ENCODE measurements around the gene INSYN2A.

DNA sequence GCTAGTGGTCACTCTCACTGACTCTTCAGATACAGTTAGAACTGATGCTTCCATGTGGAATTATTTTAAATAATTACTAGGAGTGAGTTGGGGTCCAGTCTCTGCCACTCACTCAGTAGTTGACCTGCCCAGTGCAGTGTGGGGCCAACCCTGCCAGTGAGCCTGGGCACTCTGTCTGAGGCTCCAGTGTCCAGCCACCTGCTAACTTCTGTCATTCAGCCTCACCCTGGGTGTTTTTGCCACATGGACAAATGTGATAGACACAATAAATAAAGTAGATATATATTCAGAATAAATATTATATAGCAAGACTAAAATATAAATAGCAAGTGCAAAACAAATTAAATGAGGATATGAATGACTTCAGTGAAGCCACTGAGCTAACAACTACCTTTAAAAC lies 7.2 kb downstream of the INSYN2A start:
- TF ChIP-seq, protein P1, sequence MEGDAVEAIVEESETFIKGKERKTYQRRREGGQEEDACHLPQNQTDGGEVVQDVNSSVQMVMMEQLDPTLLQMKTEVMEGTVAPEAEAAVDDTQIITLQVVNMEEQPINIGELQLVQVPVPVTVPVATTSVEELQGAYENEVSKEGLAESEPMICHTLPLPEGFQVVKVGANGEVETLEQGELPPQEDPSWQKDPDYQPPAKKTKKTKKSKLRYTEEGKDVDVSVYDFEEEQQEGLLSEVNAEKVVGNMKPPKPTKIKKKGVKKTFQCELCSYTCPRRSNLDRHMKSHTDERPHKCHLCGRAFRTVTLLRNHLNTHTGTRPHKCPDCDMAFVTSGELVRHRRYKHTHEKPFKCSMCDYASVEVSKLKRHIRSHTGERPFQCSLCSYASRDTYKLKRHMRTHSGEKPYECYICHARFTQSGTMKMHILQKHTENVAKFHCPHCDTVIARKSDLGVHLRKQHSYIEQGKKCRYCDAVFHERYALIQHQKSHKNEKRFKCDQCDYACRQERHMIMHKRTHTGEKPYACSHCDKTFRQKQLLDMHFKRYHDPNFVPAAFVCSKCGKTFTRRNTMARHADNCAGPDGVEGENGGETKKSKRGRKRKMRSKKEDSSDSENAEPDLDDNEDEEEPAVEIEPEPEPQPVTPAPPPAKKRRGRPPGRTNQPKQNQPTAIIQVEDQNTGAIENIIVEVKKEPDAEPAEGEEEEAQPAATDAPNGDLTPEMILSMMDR (IDR thresholded peaks at IDR 0.05): no peak
- TF ChIP-seq TP53 (CRISPR knock-in tag; IDR thresholded peaks at IDR 0.05): no peak
- no peak for TF ChIP-seq POLR2A (IDR thresholded peaks at IDR 0.05; ENCODE audit: low read length)
- no peak for TF ChIP-seq JUN (IDR thresholded peaks at IDR 0.05)
- TF ChIP-seq MAZ (IDR thresholded peaks at IDR 0.05; ENCODE audit: borderline replicate concordance, low read depth, low read length): no peak
- TF ChIP-seq, protein P2, sequence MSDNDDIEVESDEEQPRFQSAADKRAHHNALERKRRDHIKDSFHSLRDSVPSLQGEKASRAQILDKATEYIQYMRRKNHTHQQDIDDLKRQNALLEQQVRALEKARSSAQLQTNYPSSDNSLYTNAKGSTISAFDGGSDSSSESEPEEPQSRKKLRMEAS (IDR thresholded peaks at IDR 0.05): no peak
- TF ChIP-seq HDAC2 (IDR thresholded peaks at IDR 0.05): no peak
- TF ChIP-seq, protein P3, sequence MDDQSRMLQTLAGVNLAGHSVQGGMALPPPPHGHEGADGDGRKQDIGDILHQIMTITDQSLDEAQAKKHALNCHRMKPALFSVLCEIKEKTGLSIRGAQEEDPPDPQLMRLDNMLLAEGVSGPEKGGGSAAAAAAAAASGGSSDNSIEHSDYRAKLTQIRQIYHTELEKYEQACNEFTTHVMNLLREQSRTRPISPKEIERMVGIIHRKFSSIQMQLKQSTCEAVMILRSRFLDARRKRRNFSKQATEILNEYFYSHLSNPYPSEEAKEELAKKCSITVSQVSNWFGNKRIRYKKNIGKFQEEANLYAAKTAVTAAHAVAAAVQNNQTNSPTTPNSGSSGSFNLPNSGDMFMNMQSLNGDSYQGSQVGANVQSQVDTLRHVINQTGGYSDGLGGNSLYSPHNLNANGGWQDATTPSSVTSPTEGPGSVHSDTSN (IDR thresholded peaks at IDR 0.05): no peak
- no peak for TF ChIP-seq EP300 (IDR thresholded peaks at IDR 0.05)
- TF ChIP-seq, protein P4, sequence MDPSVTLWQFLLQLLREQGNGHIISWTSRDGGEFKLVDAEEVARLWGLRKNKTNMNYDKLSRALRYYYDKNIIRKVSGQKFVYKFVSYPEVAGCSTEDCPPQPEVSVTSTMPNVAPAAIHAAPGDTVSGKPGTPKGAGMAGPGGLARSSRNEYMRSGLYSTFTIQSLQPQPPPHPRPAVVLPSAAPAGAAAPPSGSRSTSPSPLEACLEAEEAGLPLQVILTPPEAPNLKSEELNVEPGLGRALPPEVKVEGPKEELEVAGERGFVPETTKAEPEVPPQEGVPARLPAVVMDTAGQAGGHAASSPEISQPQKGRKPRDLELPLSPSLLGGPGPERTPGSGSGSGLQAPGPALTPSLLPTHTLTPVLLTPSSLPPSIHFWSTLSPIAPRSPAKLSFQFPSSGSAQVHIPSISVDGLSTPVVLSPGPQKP (IDR thresholded peaks at IDR 0.05; ENCODE audit: low read depth, low read length): no peak
- no peak for TF ChIP-seq RCOR1 (IDR thresholded peaks at IDR 0.05; ENCODE audit: low read depth, low read length)

Measured in A549 (cell line).